ENCODE data around the gene GHRHR. TPM values are rescaled to one million over a fixed set of nuclear protein-coding genes. Genes with fewer than 3 reads are reported as not detected.

The GHRHR gene
- total RNA-seq, 6 experiments from 2014 or later: 0.37 to 0.60 (median 0.59) TPM; not detected in 3

DNA sequence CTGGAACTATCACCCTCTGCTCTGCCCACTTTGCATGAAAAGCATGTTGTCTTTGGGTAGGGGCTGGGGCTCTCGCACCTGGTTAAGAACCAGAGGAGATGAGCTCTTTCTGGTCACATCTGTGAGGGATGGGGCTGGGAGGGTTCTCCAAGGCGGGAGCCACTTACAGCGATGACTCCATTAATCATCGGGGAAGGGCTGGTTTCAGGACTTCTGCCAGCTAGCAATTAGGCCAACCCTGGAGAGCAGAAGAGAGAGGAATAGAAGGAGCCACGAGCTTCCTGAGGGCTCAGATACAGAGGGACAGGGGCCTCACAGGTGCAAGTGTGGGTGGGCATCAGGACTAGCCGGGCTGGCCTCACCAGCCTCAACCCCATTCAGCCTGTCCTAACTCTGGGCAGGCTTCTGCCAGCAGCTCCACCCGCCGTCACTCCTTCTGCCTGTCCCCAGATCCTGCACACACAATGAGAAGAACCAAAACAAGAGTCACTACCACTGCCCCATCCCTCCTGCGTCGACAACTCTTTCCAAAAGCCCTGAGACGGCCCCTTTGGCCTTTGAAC, 43.7 kb upstream of the GHRHR start:
- DNase-seq (peak; percentile 7 to 29 (median 21)), ATAC-seq (no peak)
- no peak for TF ChIP-seq POLR2A (IDR thresholded peaks at IDR 0.05)
- TF ChIP-seq, protein P1, sequence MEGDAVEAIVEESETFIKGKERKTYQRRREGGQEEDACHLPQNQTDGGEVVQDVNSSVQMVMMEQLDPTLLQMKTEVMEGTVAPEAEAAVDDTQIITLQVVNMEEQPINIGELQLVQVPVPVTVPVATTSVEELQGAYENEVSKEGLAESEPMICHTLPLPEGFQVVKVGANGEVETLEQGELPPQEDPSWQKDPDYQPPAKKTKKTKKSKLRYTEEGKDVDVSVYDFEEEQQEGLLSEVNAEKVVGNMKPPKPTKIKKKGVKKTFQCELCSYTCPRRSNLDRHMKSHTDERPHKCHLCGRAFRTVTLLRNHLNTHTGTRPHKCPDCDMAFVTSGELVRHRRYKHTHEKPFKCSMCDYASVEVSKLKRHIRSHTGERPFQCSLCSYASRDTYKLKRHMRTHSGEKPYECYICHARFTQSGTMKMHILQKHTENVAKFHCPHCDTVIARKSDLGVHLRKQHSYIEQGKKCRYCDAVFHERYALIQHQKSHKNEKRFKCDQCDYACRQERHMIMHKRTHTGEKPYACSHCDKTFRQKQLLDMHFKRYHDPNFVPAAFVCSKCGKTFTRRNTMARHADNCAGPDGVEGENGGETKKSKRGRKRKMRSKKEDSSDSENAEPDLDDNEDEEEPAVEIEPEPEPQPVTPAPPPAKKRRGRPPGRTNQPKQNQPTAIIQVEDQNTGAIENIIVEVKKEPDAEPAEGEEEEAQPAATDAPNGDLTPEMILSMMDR (IDR thresholded peaks at IDR 0.05): no peak
- no peak overlapping the region for H3K4me3 ChIP-seq
- H3K4me1 ChIP-seq: no peaks in the 10 kb centered on the region
- no peaks in the 10 kb centered on the region for H3K27me3 ChIP-seq
- intact Hi-C loops (cut with DNase I): no loop called here
- no peak overlapping the region for H3K27ac ChIP-seq
- no peaks in the 10 kb centered on the region for H3K36me3 ChIP-seq
- H3K9me3 ChIP-seq: no peaks in the 10 kb centered on the region
- WGBS (ENCODE audit: insufficient coverage, low coverage, low lambda C conversion rate, missing lambda C conversion rate): 18% methylated on average over 4 of the region's 11 CpGs

DNA sequence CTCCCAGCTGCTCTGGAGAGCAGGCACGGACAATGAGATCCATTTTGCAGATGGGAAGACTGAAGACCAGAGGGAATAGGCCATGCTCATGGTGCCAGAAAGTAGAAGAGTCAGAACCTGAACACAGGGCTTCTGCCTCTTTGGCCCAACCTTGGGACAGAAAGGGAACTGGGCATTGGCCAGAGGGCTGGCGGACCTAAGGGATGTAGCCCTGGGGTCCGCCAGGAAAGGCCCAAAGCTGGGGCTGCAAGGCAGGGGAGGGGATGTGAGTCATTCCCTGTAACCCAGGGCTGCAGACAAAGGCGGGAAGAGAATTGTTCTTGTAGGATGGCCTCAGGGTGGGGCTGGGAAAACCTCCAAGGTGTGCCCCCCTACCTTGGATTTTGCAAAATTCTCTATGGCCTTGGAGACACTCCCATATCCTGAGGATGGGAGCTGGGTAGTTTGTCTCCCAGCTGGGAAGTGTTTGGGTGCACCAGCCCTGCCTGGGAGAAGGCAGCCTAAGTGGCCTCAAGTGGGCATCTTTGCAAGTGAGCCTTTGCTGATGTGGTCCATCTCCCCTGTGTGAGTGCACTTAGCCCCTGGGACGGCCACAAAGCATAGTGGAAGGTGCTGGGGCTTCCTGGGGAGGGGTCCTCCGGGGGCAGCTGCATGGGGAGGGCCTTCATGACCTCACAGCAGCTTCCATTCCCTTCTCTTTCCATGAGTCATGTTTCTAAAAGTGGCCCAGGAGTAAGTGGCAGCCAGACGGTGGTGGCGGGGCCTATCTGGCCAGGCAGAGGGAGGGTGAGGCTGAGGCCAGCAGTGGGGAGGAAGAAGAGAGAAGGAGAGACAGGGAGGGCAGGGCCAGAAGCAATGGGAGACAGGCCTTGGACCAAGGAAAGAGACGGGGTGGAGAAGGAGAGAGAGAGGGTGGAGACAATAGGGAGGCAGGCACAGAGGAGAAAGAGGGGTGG, 42.9 kb upstream of the GHRHR start:
- H3K4me1 ChIP-seq: no peaks in the 10 kb centered on the region
- H3K9me3 ChIP-seq: no peaks in the 10 kb centered on the region
- no peaks in the 10 kb centered on the region for H3K36me3 ChIP-seq
- no peaks in the 10 kb centered on the region for H3K27me3 ChIP-seq
- intact Hi-C loops (cut with DNase I): no loop called here
- 48% methylated on average over 6 of the region's 9 CpGs for WGBS (ENCODE audit: insufficient coverage, low coverage, low lambda C conversion rate, missing lambda C conversion rate)
- peak in 1 of 4 donors; percentile 60 for ATAC-seq
- DNase-seq: peak; percentile 23 to 43 (median 41)
- no peak overlapping the region for H3K27ac ChIP-seq
- TF ChIP-seq POLR2A (IDR thresholded peaks at IDR 0.05): no peak
- TF ChIP-seq, protein P1 (IDR thresholded peaks at IDR 0.05): no peak
- H3K4me3 ChIP-seq: no peak overlapping the region

DNA sequence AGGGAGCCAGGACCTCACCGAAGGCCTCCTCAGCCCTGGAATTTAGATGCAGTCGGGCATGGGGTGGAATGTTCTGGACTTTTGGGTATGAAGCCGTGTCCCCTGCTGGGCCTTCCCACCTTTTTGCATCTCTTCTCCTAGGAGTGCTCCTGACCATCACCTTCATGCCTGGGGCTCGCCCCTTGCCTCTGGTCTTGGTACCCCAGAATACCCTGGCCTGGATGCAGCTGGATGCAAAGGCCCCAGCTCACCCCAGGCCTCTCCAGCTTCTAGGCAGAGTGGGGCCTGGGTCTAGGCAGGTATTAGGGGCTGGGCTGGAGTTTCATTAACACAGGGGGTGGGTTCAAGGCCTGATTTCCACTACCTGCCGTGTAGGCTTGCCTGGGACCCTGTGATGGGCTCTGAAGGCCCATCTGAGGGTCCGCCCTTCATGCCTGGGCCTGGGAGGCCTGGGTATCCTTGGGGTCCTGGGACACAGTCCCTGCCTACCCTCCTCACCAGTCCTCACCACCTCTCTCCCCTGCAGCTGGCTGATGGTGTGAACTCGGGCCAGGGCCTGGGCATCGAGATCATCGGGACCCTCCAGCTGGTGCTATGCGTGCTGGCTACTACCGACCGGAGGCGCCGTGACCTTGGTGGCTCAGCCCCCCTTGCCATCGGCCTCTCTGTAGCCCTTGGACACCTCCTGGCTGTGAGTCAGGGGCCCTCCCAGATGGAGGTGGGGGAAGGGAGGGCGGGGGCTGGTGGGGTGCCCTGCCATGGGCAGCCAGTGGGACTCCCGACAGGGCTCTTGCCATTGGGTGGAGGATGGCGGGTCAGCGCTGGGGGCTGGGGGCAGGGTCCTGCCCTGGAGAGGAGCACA, 42.0 kb upstream of the GHRHR start:
- Histone ChIP-seq H3K27ac (no peak overlapping the region), H3K27me3 (no peaks in the 10 kb centered on the region), H3K9me3 (no peaks in the 10 kb centered on the region), H3K4me1 (no peaks in the 10 kb centered on the region), H3K4me3 (no peak overlapping the region), H3K36me3 (no peaks in the 10 kb centered on the region)
- DNase-seq: peak; percentile 25 to 37 (median 31)
- WGBS (ENCODE audit: insufficient coverage, low coverage, low lambda C conversion rate, missing lambda C conversion rate): 80% methylated on average over 1 of the region's 19 CpGs
- peak in 1 of 4 donors; percentile 4 for ATAC-seq
- no peak for TF ChIP-seq POLR2A (IDR thresholded peaks at IDR 0.05)
- intact Hi-C loops (cut with DNase I): no loop called here

- peak; percentile 10 to 36 (median 27) for DNase-seq
- H3K36me3 ChIP-seq: no peaks in the 10 kb centered on the region
- no peak for ATAC-seq
- no peak for TF ChIP-seq POLR2A (IDR thresholded peaks at IDR 0.05)
- TF ChIP-seq, protein P1 (IDR thresholded peaks at IDR 0.05): no peak
- intact Hi-C loops (cut with DNase I): no loop called here
- H3K27me3 ChIP-seq: no peaks in the 10 kb centered on the region
- H3K4me3 ChIP-seq: no peak overlapping the region
- 80% methylated on average over 4 of the region's 9 CpGs for WGBS (ENCODE audit: insufficient coverage, low coverage, low lambda C conversion rate, missing lambda C conversion rate)
- H3K27ac ChIP-seq: no peak overlapping the region
- no peaks in the 10 kb centered on the region for H3K9me3 ChIP-seq
- no peaks in the 10 kb centered on the region for H3K4me1 ChIP-seq
Measured at GRCh38 chr7:30922596-30922995, 41.2 kb upstream of the GHRHR start.
